HG02840 (cell line): ENCODE results near the gene LGI1.

Experiments
- ATAC-seq: cut with Tn5 transposase; IDR thresholded peaks from one replicate; pipeline ENCODE4 v1.9.1; 2021; ENCODE audit warnings: mild to moderate bottlenecking, moderate library complexity, moderate number of reproducible peaks; ENCODE audit not compliant: unreplicated experiment, low FRiP score

Gene LGI1

GRCh38 chr10:93841961-93842360, 84.2 kb downstream of the LGI1 start:
- ATAC-seq = no peak

GRCh38 chr10:93844979-93845626, 87.4 kb downstream of the LGI1 start:
- ATAC-seq = no peak
